Measurements from ENCODE around the gene DNAJC12.

DNA sequence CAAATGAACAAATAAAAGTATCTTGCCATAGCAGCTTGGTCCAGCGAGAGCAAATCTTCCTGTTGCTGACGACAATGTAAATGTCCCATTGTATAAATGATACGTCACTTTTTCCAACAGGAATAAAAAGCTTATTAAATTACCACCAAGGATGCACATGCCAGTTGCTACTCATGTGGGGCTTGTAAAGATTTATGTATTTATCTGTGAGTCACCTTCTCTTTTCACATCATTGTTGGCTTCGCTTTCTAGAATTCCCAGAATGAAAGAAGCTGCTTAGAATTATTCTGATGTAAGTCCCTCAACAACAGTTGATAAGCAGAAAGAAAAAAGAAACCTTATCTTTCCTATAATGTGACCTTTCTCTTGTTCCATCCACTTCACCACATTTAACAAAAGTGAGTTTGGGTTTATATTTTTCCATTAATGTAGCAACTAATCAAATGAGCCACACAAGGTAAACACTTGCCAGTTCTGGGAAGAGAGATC lies 22.4 kb downstream of the DNAJC12 start:
- TF ChIP-seq, protein P1, sequence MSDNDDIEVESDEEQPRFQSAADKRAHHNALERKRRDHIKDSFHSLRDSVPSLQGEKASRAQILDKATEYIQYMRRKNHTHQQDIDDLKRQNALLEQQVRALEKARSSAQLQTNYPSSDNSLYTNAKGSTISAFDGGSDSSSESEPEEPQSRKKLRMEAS (IDR thresholded peaks at IDR 0.05), result no peak
- TF ChIP-seq, protein P2, sequence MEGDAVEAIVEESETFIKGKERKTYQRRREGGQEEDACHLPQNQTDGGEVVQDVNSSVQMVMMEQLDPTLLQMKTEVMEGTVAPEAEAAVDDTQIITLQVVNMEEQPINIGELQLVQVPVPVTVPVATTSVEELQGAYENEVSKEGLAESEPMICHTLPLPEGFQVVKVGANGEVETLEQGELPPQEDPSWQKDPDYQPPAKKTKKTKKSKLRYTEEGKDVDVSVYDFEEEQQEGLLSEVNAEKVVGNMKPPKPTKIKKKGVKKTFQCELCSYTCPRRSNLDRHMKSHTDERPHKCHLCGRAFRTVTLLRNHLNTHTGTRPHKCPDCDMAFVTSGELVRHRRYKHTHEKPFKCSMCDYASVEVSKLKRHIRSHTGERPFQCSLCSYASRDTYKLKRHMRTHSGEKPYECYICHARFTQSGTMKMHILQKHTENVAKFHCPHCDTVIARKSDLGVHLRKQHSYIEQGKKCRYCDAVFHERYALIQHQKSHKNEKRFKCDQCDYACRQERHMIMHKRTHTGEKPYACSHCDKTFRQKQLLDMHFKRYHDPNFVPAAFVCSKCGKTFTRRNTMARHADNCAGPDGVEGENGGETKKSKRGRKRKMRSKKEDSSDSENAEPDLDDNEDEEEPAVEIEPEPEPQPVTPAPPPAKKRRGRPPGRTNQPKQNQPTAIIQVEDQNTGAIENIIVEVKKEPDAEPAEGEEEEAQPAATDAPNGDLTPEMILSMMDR (IDR thresholded peaks at IDR 0.05 in 2 of 3, conservative IDR thresholded peaks at IDR 0.05 in 1 of 3; ENCODE audit: borderline replicate concordance in 1 of 3, insufficient read depth in 1 of 3, low read depth in 2 of 3, low read length in 2 of 3), result no peak
- TF ChIP-seq EZH2phosphoT487 (IDR thresholded peaks at IDR 0.05; ENCODE audit: borderline replicate concordance) (no peak), EGR1 (IDR thresholded peaks at IDR 0.05; ENCODE audit: low read depth) (no peak), EZH2 (IDR thresholded peaks at IDR 0.05) (no peak), SRF (IDR thresholded peaks at IDR 0.05; ENCODE audit: low read depth) (no peak), ZBTB33 (IDR thresholded peaks at IDR 0.05; ENCODE audit: extremely low read depth, insufficient replicate concordance, low read length) (no peak), REST (IDR thresholded peaks at IDR 0.05; ENCODE audit: low read depth) (no peak), POLR2A (IDR thresholded peaks at IDR 0.05; ENCODE audit: borderline replicate concordance, extremely low read depth, insufficient read depth, insufficient read length) (no peak), POLR2AphosphoS5 (IDR thresholded peaks at IDR 0.05; ENCODE audit: low read depth, low read length) (no peak)

Measured in HCT116 (cell line).